Peyer's patch (tissue), 4 donors: ENCODE data around the gene RGS17.

ENCODE experiments used
- CTCF ChIP-seq, 6 experiments: fragments of 450-650 bp in 4 of 6; fragments of 200-600 bp in 2 of 6; sonication (generic) in 1 of 6; IDR thresholded peaks; one replicate each; pipeline ENCODE4 v1.5.1; 2017 to 2019; ENCODE audit warnings: antibody characterized with exemption in 6 of 6, mild to moderate bottlenecking in 3 of 6, moderate library complexity in 1 of 6
- POLR2A ChIP-seq, 2 donors: fragments of 450-650 bp; IDR thresholded peaks; one replicate each; pipeline ENCODE4 v1.5.1; 2017; ENCODE audit warnings: antibody characterized with exemption in 2 of 2, mild to moderate bottlenecking in 2 of 2, moderate library complexity in 2 of 2

GRCh38 chr6:152979116-152979515 lies 152.0 kb downstream of the RGS17 start:
- TF ChIP-seq CTCF (IDR thresholded peaks at IDR 0.05) (no peak), POLR2A (IDR thresholded peaks at IDR 0.05) (no peak)
